Activated CD8-positive, alpha-beta memory T cell treated with anti-CD3 and anti-CD28 coated beads, Interleukin-2, amount 50 U/mL, for 1 hour (primary cell): ENCODE data around the gene KRTAP10-8.
"Not testable (repeated sequence)": the region's sequence is repeated elsewhere in the genome, so short reads cannot be mapped to it uniquely, and the experiment has no call there.

ENCODE experiments used
- DNase-seq: peaks from one replicate; pipeline ENCODE4 v3.0.0-alpha.2; 2020; ENCODE audit errors: extremely low read depth

Gene KRTAP10-8

DNA sequence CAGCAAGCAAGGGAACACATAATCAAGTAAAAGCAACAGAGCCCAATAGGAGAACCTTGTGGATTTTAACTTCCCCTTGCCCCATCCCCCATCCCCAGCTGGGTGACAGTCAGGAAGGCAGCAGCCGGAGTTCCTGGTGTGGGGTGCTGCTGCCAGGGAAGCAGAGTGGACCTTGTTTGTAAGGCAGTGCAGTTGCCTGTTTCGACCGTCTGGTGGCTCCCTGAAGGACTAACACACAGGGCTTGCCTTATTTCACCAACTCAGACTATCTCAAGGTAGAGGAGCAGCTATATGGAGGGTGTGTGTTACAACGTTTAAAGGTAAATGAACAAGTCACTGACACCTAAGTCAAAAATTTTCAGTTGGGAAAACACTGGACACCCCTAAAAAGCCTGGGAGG is 6.6 kb downstream of the KRTAP10-8 start:
- DNase-seq = no peak

- peak; percentile 34 for DNase-seq
Measured at GRCh38 chr21:44618909-44619308, 7.0 kb downstream of the KRTAP10-8 start.

GRCh38 chr21:44619886-44620285 is 8.0 kb downstream of the KRTAP10-8 start:
- no peak for DNase-seq

GRCh38 chr21:44623575-44623974 is 11.7 kb downstream of the KRTAP10-8 start:
- DNase-seq = no peak

- DNase-seq = no peak
Measured at GRCh38 chr21:44625756-44626155, 13.9 kb downstream of the KRTAP10-8 start.

- DNase-seq = no peak
Measured at GRCh38 chr21:44626262-44626661, 14.4 kb downstream of the KRTAP10-8 start.

GRCh38 chr21:44626673-44627143 is 14.8 kb downstream of the KRTAP10-8 start, which contains the start of gene KRTAP10-9:
KRTAP10-9 (plus strand) TSS chr21:44627093; CDS start chr21:44627172, 79 bp downstream.
- DNase-seq = no peak

- not testable (repeated sequence) for DNase-seq
Measured at GRCh38 chr21:44627181-44627822, 15.4 kb downstream of the KRTAP10-8 start.

GRCh38 chr21:44627831-44628233 is 16.0 kb downstream of the KRTAP10-8 start:
- not testable (repeated sequence) for DNase-seq

DNA sequence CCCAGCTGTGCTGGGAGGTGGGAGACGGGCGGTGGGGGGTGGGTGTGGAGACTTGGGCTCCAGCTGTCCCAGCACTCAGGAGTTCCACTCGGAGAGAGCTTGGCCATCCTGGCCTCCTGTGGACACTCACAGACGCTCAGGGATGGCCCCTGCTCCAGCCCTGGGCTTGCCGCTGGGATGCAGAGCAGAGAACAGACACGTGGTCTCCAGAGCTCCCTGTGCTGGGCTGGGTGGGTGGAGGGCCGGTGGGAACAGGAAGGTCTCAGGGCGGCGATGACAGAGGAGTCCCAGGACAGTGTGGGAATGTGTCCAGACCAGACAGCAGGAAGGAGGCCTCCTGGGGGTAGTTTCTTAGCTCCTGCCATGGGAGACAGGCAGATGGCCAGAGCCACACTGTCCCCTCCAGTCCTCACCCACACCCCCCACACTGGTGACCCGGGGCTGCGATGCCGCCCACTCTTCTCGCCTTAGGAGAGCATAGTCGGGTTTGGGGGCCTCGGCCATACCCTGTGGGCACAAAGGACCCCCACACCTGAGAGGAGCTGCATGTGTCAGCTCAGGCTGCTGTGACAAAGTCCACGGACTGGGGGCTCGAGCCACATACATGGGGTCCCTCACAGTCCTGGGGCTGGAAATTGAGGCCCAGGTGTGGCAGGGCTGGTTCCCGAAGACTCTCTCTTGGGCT is 17.0 kb downstream of the KRTAP10-8 start:
- no peak for DNase-seq

DNA sequence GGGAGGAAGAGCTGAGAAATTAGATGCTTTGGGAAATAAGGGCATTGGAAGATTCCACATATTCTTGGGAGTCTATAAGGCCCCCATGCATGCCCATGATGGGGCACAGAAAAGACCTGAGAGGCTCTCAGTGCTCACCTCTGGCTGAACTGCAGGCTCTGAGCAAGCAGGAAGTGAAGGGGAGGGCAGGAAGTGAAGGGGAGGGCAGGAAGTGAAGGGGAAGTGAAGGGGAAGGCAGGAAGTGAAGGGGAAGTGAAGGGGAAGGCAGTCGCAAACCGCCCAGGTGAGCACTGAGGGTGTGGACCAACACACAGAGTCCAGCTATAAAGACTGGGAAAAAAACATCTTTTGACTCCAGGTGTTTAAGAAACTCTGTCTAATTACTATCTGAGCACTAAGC is 18.6 kb downstream of the KRTAP10-8 start:
- no peak for DNase-seq

- no peak for DNase-seq
Measured at GRCh38 chr21:44632067-44632466, 20.2 kb downstream of the KRTAP10-8 start.

DNA sequence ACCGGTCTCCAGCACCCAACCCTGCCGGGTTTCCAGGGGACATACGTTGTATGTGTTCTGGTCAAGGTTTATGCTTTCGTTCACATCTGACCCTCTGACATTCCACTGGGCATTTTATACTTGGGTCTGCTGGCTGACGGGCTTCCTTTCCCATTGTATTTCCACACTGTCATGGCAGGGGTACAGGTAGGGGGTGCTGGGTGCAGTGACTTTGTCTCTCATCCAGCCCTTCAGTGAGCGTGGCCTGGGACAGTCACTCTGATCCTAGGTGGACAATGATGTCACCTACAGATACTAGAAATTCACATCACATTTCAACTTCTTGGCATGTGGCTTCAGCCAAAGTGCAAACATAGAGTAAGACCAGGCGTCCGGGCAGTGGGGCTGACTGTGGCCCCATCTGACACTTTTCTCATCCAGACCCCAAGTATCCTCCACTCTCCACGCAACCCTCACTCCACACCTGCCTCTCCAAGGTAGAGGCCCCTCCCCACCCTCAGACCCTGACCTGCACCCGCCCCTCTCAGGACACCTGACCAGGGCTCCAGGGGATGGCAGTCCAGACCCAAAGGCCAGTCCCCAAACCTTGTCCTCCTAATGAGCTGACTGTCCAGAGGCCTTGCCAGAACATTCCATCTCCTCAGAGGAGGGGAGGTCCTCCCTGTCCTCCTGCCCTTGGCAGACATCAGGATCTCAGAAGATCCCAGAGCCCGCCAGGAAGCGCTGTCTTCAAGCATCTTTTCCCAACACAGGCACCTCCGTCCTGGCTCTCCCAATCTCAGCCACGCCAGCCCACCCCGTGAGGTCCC is 24.5 kb downstream of the KRTAP10-8 start:
- DNase-seq = no peak

DNA sequence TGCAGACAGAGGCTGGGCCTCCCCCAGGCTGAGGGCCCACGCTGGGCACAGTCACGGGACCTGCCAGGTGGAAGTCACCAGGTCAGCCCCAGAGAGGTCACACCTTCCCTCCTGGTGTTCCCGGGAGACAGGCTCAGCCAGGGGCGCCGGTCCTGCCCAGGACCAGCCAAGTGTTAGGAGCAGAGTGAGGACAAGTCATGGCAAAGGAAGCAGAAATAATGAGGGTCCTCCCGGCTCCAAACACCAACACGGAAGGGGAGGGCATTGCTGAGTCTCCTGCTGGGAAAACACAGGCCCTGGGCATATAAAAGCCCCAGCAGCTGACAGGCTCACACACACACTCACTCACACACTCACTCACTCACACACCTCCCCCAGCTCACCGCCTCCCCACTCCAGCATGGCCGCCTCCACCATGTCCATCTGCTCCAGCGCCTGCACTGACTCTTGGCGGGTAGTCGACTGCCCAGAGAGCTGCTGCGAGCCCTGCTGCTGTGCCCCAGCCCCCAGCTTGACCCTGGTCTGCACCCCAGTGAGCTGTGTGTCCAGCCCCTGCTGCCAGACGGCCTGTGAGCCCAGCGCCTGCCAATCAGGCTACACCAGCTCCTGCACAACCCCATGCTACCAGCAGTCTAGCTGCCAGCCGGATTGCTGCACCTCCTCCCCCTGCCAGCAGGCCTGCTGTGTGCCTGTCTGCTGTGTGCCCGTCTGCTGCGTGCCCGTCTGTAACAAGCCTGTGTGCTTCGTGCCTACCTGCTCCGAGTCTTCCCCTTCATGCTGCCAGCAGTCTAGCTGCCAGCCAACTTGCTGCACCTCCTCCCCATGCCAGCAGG is 25.4 kb downstream of the KRTAP10-8 start, which contains the start of gene KRTAP10-10:
Gene KRTAP10-10, plus strand, starts transcription at position 339 of the 833 bp plus-strand sequence. Its CDS starts 62 bp downstream, at position 401.
- no peak for DNase-seq

DNA sequence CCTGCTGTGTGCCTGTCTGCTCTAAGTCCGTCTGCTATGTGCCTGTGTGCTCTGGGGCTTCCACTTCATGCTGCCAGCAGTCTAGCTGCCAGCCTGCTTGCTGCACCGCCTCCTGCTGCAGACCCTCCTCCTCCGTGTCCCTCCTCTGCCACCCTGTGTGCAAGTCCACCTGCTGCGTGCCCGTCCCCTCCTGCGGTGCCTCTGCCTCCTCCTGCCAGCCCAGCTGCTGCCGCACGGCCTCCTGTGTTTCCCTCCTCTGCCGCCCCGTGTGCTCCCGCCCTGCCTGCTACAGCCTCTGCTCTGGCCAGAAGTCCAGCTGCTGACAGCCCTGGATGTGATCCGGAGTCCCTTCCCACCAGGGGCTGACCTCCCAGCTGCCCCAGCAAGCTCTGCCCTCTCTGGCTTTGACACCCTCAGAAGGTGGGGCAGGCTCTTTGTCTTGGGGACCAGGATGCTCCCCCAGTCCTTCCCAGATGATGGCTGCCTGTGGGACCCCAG is 26.0 kb downstream of the KRTAP10-8 start:
- not testable (repeated sequence) for DNase-seq

- not testable (repeated sequence) for DNase-seq
Measured at GRCh38 chr21:44638506-44639330, 26.8 kb downstream of the KRTAP10-8 start.

DNA sequence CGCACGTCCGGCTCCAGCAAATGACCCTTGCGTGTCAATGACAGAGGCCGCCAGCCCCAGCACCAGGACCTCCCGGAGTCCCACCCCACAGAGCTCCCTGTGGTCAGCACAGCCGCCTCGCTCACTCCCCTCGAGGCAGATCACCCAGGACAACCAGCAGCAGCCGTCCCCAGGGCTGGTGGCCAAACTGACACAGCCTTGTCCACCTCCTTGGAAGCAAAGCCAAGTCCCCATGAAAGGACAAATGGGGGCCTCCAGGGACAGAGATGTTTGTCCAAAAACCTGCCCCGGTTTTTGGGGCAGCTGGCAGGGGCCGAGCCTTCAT is 27.4 kb downstream of the KRTAP10-8 start:
- DNase-seq = no peak

DNA sequence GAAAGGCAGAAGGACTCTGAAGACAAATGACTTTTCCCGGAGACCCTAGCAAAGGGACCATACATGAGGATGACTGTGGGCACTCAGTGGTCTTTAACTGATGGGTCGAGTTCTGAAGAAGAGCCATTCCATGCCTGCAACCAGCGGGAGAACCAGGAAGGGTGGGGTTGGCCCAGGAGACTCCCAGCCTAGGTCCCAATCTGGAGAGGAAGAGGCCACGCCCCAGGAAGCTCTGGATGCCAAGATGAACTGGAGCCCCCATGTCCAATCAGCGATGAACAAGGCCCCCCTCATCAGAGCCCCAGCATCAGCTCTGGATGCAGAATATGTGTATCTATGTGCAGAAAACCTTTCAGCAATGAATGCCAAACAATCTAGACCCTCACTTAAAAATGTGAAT is 28.9 kb downstream of the KRTAP10-8 start:
- DNase-seq = no peak

- DNase-seq = no peak
Measured at GRCh38 chr21:44643741-44644310, 31.9 kb downstream of the KRTAP10-8 start.

GRCh38 chr21:44644878-44645277 is 33.0 kb downstream of the KRTAP10-8 start:
- no peak for DNase-seq
